GM19043 (cell line): ENCODE data around the gene MYBPHL.
"Not testable (repeated sequence)": the region's sequence is repeated elsewhere in the genome, so short reads cannot be mapped to it uniquely, and the experiment has no call there.

Experiments used
- ATAC-seq: cut with Tn5 transposase; IDR thresholded peaks from one replicate; pipeline ENCODE4 v1.9.1; 2021; ENCODE audit warnings: low read depth; ENCODE audit not compliant: unreplicated experiment

Gene MYBPHL

DNA sequence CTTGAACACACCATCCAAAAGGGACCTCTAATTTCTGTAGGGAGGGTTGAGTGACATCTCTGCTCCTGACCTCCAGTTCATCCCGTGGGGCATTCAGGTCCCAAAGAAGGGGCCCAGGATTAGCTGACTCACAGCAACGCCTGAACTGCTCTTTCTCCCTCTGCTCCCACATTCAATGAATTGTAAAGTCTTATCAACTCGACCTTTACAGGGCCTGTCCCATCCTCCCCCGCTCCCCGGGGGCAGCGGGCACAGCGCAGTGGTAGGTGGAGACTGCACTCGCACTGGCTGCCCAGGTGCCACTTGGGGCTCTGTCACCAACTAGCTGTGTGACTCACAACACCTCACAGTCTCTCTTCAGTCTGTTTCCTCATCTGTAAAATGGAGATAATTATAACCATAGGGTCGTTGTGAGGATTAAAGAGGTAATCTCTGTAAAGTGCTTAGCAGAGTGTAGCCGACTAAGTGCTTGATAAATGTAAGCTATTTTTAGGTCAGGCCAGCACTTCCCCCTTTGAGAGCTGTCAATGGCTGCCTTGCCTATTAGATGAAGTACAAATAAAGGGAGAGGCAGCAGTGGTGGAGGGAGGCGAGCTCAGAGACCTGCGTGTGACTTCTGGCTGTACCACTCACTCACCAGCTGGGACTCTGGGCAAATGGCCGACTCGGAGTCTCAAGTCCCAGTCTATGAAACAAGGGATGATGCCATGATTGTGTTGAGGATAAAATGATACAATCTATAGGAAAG is 637 bp upstream of the MYBPHL start:
- ATAC-seq = no peak

GRCh38 chr1:109305991-109306390 is 820 bp downstream of the MYBPHL start:
- not testable (repeated sequence) for ATAC-seq

DNA sequence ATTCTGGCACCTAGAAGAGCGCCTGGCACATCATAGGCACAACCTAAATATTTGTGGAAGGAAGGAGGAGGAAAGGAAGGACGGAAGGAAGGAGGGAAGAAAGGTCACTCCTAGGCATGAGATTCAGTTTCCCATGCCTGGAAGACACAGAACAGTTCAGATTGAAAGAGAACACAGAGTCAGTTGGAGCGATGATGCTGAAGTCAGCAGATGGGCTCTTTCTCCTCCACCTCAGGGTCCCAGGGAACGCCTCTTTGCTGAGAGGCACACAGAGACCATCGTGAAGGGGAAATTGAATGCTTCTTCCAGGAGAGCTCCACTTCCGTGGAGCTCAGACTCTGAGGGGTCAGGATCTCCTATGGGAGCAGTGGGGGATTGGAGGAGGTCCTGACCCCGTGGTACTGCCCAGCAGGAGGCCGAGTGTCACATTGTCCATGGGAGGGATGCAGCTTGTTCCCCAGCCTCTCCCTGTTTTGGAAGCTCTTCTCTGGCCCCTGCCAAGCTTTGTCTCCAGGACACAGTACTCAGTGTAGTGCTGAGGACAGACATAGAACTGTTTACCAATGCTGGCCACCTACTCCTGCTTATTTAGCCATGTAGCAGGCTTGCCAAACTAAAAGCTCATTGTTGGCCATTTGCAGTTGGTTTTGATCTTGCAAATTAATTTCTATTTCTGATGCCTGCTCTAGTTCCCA is 2.4 kb downstream of the MYBPHL start:
- ATAC-seq = no peak

DNA sequence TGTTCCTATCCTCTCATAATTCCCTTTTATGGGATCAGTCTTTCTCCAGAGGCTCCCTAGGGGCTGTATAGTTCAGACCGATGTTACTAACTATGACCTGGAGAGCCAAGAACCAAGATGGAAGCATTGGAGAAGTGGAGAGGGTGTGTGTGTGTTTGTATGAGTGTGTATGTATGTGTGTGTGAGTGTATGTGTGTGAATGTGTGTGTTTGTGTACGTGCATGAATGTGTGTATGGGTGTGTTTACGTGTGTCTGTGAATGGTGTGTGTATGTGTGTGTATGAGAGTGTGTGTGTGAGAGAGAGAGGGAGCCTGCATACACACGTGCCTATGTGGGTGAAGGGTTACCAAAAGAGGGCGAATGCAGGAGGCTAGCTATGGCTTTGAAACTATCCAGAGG is 4.9 kb downstream of the MYBPHL start:
- no peak for ATAC-seq

GRCh38 chr1:109300650-109301151 is 6.1 kb downstream of the MYBPHL start:
- ATAC-seq = no peak

- ATAC-seq = no peak
Observed at GRCh38 chr1:109299558-109300343, 7.1 kb downstream of the MYBPHL start.

GRCh38 chr1:109298666-109299557 is 7.9 kb downstream of the MYBPHL start:
- ATAC-seq = no peak

- no peak for ATAC-seq
Observed at GRCh38 chr1:109296782-109297181, 10.0 kb downstream of the MYBPHL start.

DNA sequence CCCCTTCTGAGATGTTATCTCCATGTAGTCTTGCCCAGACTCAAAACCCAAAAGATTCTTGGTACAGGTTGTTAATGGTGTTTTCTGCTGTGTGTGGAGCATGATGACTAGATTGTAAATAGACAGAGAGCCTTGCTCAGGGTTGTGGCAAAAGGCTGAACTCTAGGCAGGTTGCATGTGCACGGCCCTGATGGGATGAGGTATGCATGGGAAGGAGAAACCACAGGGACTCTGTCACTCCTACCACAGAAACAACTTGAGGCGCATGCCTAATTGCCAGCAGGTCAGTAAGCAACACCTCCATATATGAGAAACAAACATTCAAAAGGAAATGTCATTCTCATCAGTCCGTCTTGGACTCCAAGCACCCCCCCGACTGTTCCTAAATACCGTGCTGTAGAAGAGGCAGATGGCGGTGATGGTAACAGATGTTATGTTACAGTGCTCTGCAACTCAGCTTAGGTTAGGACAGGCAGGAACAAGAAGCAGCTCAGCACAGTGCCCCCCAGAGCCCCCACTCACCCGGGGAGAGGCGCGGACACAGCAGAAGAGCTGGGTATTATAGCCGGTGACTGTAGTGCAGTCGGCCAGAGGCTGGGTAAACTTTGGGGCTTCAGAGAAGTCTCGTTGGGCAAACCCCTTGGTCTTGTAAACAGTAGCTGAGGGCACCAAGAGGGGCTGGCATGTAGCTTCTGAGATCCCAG is 10.9 kb downstream of the MYBPHL start:
- no peak for ATAC-seq

DNA sequence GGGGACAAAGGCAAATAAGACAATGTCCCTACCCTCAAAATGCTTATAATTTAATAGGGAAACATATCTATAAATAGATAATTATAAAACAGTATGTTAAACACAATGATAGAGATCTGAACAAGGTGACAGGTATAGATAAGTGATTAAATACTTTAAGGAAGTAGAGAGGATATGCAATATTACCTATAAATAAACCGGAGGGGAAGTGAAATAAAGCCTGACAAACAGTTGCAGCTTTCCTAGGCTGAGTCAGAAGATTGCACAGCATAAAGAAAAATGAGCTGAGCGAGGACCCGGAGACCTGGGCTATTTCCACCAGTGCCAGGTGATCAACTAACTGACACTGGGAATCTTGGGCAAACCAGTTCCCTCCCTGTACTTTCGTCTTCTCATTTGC is 12.3 kb downstream of the MYBPHL start:
- no peak for ATAC-seq

DNA sequence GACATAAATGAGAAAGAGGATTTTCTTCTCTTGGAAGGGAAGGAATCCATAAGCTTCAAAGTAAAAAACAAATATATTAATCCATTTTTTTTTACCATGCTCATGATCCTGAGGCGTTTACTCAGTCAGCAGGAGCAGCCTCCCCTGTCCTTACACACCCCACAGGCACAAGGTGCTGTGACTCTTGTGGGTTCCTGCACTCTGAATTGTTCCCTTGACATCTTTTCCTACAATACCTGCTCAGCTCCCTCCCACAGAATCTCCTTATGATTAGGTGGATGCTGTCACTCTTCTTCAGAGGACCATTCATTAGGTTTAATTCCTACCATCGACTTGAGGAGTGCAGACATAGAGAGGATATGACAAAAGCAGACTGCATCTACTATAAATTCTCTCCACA is 13.8 kb downstream of the MYBPHL start:
- ATAC-seq = no peak

DNA sequence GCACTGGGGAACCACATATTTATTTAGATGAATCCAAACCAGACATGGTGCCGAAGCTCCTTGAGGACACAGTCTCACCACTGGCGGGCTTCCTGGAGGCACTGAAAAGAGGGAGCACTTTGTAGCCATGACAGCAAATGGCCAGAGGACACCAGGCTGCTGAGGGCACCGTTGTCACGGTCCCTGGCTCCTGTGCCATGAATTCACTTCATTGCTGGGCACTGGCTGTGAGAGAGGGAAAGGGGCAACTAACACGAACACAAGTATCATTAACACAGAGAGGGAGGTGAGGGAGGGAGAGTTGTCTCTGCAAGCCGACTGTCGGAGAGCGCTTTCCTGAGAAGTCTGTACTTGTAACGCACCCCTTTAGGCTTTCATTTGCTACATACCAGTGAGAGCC is 14.4 kb downstream of the MYBPHL start:
- ATAC-seq = no peak

DNA sequence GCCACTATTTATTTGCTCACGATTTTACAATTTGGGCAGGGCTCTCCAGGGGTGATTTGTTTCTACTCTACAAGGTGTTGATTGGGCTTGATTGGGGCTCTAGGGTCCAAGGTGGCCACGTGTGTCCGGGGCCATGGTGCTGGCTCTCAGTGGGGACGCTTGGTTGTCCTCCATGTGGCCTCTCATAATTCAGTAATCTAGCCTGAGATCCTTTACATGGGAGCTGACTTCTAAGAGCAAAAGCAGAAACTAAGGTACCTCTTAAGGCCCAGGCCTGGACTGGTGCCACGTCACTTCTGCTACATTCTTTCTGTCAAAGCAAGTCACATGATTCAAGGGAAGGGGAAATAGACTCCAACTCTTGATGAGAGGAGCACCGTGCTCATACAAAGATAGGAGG is 15.8 kb downstream of the MYBPHL start:
- no peak for ATAC-seq

- no peak for ATAC-seq
Observed at GRCh38 chr1:109290137-109290536, 16.7 kb downstream of the MYBPHL start.

GRCh38 chr1:109286762-109287161 is 20.0 kb downstream of the MYBPHL start:
- ATAC-seq = not testable (repeated sequence)

DNA sequence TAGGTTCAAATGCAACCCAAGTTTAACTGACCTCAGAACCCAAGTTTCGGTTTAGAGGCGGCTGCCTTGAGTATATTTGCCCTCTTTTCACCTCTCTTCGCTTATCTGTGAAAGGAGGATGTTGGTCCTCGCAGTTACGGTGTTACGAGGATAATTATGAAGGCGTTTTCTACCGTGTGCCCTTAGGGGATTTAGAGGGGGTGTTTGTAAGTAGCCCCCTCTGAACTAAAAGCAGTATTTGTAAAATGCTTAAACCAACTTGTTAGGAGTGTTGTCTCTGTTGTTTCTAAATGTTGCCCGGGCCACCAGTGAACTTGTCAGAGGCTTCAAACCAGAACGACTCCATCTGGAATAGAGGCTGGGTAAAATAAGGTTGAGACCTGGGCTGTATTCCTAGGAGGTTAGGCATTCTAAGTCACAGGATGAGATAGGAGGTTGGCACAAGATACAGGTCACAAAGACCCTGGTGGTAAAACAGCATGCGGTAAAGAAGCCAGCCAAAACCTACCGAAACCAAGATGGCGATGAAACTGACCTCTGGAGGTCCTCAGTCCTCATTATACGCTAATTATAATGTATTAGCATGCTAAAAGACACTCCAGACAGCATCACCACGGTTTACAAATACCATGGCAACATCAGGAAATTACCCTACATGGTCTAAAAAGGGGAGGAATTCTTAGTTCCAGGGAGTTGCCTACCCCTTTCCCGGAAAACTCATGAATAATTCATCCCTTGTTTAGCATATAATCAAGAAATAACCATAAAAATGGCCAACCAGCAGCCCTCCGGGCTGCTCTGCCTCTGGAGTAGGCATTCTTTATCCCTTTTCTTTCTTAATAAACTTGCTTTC is 22.8 kb downstream of the MYBPHL start:
- ATAC-seq = no peak

- ATAC-seq = peak; percentile 91
Observed at GRCh38 chr1:109282952-109283747, 23.7 kb downstream of the MYBPHL start, which contains the start of gene PSRC1. PSRC1 (minus strand) TSS chr1:109283145.

DNA sequence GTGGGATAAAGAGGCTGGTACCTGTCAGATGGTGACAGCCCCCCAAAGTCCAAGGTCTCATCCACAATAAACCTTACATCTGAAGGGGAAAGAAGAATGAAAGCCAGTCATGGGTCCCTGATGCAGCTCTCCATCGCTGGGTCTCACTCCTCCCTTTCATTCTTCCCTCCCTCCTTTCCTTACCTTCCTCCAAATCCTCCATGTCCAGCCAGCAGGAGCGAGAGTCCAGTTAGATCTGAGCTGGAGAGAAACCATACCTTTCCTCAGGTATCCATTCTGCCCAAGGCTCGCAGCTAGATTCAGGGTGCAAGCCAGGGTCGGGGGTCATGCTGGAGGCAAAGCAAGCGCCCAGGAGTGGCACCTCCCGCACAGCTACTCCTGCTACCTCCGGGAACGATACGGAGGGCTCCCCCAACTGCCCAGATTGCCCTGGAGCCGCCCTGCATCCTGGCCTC is 24.3 kb downstream of the MYBPHL start:
- no peak for ATAC-seq
